ENCODE data around the gene REEP2. TPM values are rescaled to one million over a fixed set of nuclear protein-coding genes. Genes with fewer than 3 reads are reported as not detected.

Gene REEP2
- total RNA-seq, 1 experiment from 2014 or later, result 49.0 TPM

GRCh38 chr5:138448481-138449398, 9.9 kb downstream of the REEP2 start:
- TF ChIP-seq CTCF (conservative IDR thresholded peaks at IDR 0.05), result no peak
- H3K4ac ChIP-seq (ENCODE audit: low read depth, low read length), result no peak overlapping the region
- H3K23me2 ChIP-seq (ENCODE audit: insufficient read length, low read depth, low read length, poor library complexity, severe bottlenecking), result no peaks in the 10 kb centered on the region
- H3K79me1 ChIP-seq (ENCODE audit: insufficient read depth, low read depth, low read length, poor library complexity, severe bottlenecking), result no peaks in the 10 kb centered on the region
- H4K5ac ChIP-seq (ENCODE audit: insufficient read length, low read depth, low read length), result no peak overlapping the region
- no peaks in the 10 kb centered on the region; the same call in 1 of the 2 replicates for H3K4me1 ChIP-seq (ENCODE audit: insufficient read depth, low read length)
- H4K20me1 ChIP-seq (ENCODE audit: control insufficient read depth, insufficient read depth, insufficient read length), result no peaks in the 10 kb centered on the region
- no peak overlapping the region for H2AK5ac ChIP-seq (ENCODE audit: insufficient read length, low read length)
- WGBS (ENCODE audit: extremely low coverage, insufficient read length, low lambda C conversion rate), result no CpG with 5 or more reads among the region's 9 CpGs
- H3K36me3 Mint-ChIP-seq (ENCODE audit: insufficient read depth in 1 of 3, low read depth in 3 of 3), result peaks cover 0 to 7% (median 2%) of the 10 kb centered on the region in 3 experiments; a peak in 3 of 7 replicates
- H3T11ph ChIP-seq (ENCODE audit: low read length), result no peak overlapping the region
- H2BK120ac ChIP-seq (ENCODE audit: low read depth, low read length, poor library complexity, severe bottlenecking), result no peak overlapping the region
- no peak overlapping the region for H3K18ac ChIP-seq (ENCODE audit: insufficient read length, low read depth, low read length)
- H3K27ac ChIP-seq (ENCODE audit: insufficient read length, low read depth, low read length), result no peak overlapping the region
- H3K4me2 ChIP-seq (ENCODE audit: insufficient read depth, insufficient read length, low read length), result no peak overlapping the region
- H3K4me1 Mint-ChIP-seq, result peaks cover 22 to 24% of the 10 kb centered on the region in 2 experiments
- no peak overlapping the region for H2BK5ac ChIP-seq (ENCODE audit: insufficient read length, low read length)
- no peak overlapping the region for H3K9ac ChIP-seq (ENCODE audit: extremely low read depth, insufficient read length, low read length)
- no peak for DNase-seq
- no peaks in the 10 kb centered on the region for H3K9me3 ChIP-seq (ENCODE audit: control insufficient read depth, low read depth, low read length)
- H3K27ac Mint-ChIP-seq, result no peak overlapping the region; a peak in 2 of 7 replicates
- no peak overlapping the region for H4K91ac ChIP-seq (ENCODE audit: insufficient read length, low read depth, low read length)
- no peaks in the 10 kb centered on the region for H3K27me3 ChIP-seq (ENCODE audit: insufficient read depth, low read length)
- no peak overlapping the region for H2BK12ac ChIP-seq (ENCODE audit: insufficient read length, low read depth, low read length)
- H3K56ac ChIP-seq (ENCODE audit: insufficient read length, low read depth, low read length), result no peak overlapping the region
- H4K8ac ChIP-seq (replicated peaks; ENCODE audit: insufficient read length, low read depth, low read length), result no peak overlapping the region
- H3K79me2 ChIP-seq (ENCODE audit: insufficient read depth, low read length), result no peaks in the 10 kb centered on the region
- no peak overlapping the region for H2BK20ac ChIP-seq (ENCODE audit: low read depth, low read length, poor library complexity, severe bottlenecking)
- no peak overlapping the region for H3K14ac ChIP-seq (ENCODE audit: insufficient read depth, low read length)
- no peak overlapping the region for H3K23ac ChIP-seq (ENCODE audit: insufficient read length, low read depth, low read length)
- no peak overlapping the region for H3K4me3 Mint-ChIP-seq
- no peaks in the 10 kb centered on the region; a peak in 1 of 5 replicates for H3K9me3 Mint-ChIP-seq
- no peak overlapping the region for H2BK15ac ChIP-seq (ENCODE audit: low read depth, low read length)
- H3K27me3 Mint-ChIP-seq (ENCODE audit: low read depth), result peaks cover 4% of the 10 kb centered on the region; the same call in 1 of the 2 replicates
- H2AFZ ChIP-seq (ENCODE audit: low read length), result no peak overlapping the region

Measured in H9 (cell line).